Measurements from ENCODE around the gene C17orf67.
A peak's percentile ranks its signal among the peaks of the same experiment; 100 is the strongest.

Gene C17orf67

DNA sequence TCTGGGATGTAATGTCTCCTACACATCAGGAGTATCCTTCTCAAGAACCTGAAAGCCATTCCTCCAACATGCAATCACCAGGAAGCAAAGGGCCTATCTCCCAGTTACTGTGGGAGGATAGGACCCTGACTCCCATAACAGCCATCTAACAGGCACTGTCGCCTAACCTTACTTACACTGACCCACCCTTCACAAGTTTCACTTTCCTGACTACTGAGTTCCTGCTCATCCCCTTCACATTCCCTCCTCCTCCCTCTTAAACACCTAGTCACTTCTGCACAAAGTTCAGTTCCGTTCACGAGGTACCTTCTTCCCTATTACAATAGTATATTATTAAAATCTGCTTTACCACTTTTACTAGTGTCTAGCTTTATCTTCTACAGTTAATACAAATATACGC lies 1.3 kb downstream of the C17orf67 start:
- peak; percentile 56 for DNase-seq

DNA sequence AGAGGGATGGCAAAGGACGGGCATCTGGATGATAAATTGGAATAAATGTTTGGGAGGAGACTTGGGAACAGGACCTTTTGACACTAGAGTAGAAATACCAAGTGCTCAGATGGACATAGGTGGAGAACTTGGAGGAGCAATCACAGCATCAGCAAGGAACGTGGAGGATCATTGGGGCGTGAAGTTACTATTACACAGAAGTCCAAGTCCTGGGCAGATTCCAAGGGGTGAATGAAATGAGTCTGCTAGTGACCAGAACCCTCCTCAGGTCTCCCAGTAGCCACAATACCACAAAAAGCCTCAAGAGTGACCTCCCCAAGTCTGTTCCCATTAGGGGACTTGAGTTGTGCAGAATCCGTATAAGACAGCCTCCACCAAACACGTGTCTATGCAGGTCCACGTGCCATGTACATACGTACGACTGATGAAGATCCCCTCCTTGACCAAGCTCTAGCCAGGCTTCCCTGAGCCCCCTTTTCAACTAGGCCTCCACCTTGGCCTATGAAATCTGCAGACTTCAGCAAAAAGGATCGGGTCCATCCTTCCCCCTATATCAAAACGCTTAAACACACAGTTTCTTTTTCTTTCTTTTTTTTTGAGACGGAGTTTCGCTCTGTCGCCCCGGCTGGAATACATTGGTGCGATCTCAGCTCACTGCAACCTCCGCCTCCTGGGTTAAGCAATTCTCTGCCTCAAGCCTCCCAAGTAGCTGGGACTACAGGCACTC lies 2.2 kb downstream of the C17orf67 start:
- no peak for DNase-seq

- DNase-seq: no peak
These were observed 2.9 kb downstream of the C17orf67 start for GRCh38 chr17:56830726-56831368.

DNA sequence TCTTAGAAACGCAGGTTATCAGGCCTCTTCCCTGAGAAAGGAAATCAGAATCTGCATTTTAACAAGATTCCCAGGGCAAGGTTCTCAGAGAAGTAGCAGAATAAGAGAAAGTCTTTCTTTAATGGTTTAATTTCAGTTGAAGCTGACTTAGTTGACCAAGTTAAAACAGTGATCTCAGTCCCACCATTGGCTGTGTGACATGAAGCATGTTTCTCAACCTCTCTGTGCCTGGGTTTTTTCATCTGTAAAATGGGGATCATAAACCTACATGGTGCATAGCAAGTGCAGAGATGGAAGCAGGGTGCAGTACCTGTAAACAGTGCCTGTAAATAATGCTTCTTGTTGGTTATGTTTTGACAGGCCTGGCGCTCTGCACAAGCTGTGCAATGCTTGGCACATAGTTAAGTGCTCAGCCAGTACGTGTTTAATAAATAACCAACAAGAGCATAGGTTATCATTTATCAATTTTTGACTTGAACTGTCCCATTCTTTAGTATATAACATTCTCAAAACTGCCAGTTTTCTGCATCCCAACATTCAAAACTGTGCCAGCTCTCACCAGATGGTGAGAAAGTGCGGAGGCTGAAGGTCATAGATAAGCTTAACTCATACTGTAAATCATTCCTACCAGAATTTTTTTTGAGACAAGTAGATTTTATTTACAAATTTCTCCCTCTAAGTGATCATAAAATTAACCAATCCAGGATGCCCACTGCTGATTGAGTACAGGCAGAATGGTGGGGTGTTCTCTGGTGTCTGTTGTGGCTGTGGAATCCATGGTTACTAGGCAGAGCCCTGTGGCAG lies 6.9 kb downstream of the C17orf67 start:
- DNase-seq: no peak

DNA sequence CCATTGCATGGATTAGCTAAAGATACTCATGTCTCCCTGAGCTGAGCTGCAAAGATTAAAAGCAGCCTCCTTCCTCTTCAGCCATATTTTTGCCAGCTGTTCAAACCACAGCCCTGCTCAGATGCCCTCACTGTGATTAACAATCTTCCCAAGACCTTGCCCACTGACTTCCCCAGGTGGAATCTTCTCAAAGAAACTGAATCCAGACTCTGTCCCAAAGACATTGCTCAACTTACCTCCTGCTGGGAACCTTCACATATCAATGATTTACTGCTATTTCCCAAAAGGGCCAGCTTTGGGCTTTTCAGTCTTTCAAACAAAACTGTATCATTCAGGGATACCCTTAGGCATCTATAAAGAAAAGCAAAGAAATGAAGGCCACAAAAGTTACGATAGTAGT lies 9.2 kb downstream of the C17orf67 start:
- no peak for DNase-seq

- DNase-seq: no peak
These were observed 9.9 kb downstream of the C17orf67 start for GRCh38 chr17:56823848-56824247.

GRCh38 chr17:56822725-56823124 lies 11.0 kb downstream of the C17orf67 start:
- no peak for DNase-seq

- no peak for DNase-seq
These were observed 11.7 kb downstream of the C17orf67 start for GRCh38 chr17:56821847-56822534.

DNA sequence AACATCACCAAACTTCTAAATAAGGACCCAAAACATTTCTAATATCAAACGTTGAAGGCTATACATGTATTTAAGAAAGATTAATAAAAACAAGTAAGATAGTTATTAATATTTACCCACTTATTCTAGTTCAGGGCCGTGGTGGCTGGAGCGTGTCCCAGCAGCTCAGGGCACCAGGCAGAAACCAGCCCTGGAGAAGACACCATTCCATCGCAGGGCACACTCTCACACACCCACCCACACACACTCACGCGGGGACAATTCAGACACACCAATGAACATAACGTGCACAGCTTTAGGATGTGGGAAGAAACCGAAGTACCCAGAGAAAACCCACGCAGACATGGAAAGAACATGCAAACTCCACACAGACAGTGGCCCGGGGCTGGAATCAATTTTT lies 13.5 kb downstream of the C17orf67 start:
- DNase-seq: no peak

GRCh38 chr17:56819431-56820145 lies 14.1 kb downstream of the C17orf67 start:
- DNase-seq: peak; percentile 84

GRCh38 chr17:56819030-56819429 lies 14.7 kb downstream of the C17orf67 start:
- DNase-seq: no peak

GRCh38 chr17:56817066-56817465 lies 16.7 kb downstream of the C17orf67 start:
- DNase-seq: no peak

GRCh38 chr17:56815711-56816110 lies 18.0 kb downstream of the C17orf67 start:
- no peak for DNase-seq

- no peak for DNase-seq
These were observed 20.8 kb downstream of the C17orf67 start for GRCh38 chr17:56812901-56813388.

DNA sequence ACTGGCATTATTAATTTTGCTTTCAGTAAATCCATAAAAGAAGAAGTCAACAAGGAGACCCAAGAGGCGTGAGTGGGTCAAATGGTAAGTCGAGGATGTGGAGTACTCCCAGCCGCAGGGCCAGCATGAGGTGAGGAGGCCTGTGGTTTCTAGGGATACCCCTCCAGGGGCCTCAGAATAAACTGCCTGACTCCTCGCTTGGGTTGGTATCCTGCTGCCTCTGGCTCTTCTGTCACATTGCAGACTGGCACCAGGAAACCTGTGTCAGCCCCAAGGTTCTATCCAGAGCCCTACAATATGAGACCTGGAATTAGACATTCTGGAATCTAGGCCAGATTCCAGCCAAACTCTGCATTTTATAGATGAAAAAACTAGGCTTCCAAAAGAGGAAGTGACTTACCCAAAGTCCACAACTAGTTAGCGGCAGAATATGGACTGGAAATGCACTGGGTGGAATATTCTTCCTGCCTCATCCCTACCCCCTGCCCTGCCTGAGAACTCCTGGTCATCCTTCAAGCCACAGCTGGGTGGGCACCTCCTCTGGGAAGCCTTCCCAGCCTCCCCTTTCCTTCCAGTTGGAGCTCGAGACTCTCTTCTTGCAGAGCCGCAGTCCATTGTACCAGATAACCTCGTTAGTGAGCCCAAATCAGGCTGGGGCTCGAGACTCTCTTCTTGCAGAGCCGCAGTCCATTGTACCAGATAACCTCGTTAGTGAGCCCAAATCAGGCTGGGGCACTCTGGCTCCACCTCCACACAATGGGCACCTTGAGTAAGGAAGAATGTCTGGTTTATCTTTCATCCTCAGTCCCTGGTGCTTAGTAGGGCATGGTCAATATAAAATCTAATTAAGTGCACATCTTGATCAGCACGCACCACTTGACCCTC lies 22.6 kb downstream of the C17orf67 start:
- no peak for DNase-seq

- no peak for DNase-seq
These were observed 23.4 kb downstream of the C17orf67 start for GRCh38 chr17:56810343-56810742.

- no peak for DNase-seq
These were observed 23.9 kb downstream of the C17orf67 start for GRCh38 chr17:56809820-56810179.

- DNase-seq: no peak
These were observed 24.5 kb downstream of the C17orf67 start for GRCh38 chr17:56809106-56809819.

- DNase-seq: no peak
These were observed 25.2 kb downstream of the C17orf67 start for GRCh38 chr17:56808503-56808902.

DNA sequence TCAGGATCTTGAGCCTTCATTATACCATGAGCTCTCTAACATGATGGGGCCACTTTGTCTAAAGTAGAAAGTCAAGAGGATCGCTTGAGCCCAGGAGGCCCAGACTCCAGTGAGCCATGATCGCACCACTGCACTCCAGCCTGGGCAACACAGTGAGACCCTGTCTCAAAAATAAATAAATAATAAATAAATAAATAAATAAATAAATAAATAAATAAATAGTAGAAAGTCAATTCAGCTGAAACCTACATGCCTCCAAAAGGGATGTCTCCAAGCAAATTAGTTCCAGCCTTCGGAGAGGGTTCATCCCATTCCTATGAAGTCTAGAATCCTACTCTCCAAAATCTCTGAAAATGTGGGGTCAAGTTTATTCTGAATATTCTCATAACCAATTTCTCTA lies 26.0 kb downstream of the C17orf67 start:
- DNase-seq: no peak

GRCh38 chr17:56806949-56807348 lies 26.8 kb downstream of the C17orf67 start:
- DNase-seq: no peak
